ENCODE results near the gene WFDC6.

Gene WFDC6

DNA sequence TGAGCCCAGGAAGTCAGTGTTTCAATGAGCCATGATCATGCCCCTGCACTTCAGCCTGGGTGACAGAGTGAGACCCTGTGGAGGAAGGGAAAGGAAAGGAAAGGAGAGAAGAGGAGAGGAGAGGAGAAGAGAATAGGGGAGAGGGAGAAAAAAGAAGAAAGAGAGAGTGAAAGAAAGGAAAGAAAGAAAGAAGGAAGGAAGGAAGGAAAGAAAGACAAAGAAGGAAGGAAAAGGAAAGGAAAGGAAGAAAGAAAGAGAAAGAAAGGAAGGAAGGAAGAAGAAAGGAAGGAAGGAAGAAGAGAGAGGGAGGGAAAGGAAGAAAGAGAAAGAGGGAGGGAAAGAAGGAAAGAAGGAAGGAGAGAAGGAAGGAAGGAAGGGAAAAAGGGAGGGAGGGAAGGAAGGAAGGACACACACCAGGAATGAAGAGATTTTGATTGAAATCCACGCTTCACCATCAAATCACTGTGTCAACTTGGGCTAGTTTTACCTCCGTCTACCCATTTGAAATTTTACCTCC lies 25.5 kb upstream of the WFDC6 start:
- H3K4me1 ChIP-seq (ENCODE audit: control insufficient read depth in 5 of 5, insufficient read depth in 5 of 5, low read length in 5 of 5) = no peaks in the 10 kb centered on the region
- no peaks in the 10 kb centered on the region for H3K9me3 ChIP-seq (ENCODE audit: control insufficient read depth in 5 of 5, low read length in 5 of 5)
- H3K27ac ChIP-seq (ENCODE audit: low read depth, low read length) = no peak overlapping the region
- no peak overlapping the region for H3K4me3 ChIP-seq (ENCODE audit: low read depth in 1 of 5, low read length in 5 of 5)
- H3K9ac ChIP-seq (ENCODE audit: low read length in 5 of 5) = no peak overlapping the region
- H3K36me3 ChIP-seq (ENCODE audit: control insufficient read depth in 5 of 5, insufficient read depth in 5 of 5, low read length in 5 of 5) = no peaks in the 10 kb centered on the region
- peaks cover 0 to 8% (median 4%) of the 10 kb centered on the region in 5 donors for H3K27me3 ChIP-seq (ENCODE audit: control insufficient read depth in 5 of 5, insufficient read depth in 4 of 5, low read length in 5 of 5)

DNA sequence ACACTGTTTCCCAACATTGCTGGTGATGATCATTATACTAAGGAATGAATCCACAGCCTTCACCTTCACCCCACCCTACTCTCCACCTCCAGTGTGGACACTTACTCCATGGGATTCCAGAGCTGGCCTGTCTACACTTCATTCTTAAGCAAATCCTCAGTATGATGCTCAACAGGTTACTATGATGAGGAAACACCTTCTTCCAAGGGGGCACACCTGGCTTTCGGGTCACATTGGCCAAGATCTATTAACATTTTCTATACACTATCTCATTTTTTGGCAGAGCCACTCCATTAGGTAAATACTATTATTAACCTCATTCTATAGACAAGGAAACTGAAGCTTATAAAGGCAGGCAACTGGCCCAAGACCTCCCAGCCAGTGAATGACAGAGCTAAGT lies 15.9 kb upstream of the WFDC6 start:
- H3K4me1 ChIP-seq (ENCODE audit: control insufficient read depth in 5 of 5, insufficient read depth in 5 of 5, low read length in 5 of 5) = no peaks in the 10 kb centered on the region
- peaks cover 0 to 13% (median 0%) of the 10 kb centered on the region in 5 donors for H3K27me3 ChIP-seq (ENCODE audit: control insufficient read depth in 5 of 5, insufficient read depth in 4 of 5, low read length in 5 of 5)
- no peak overlapping the region for H3K27ac ChIP-seq (ENCODE audit: low read depth, low read length)
- no peaks in the 10 kb centered on the region for H3K36me3 ChIP-seq (ENCODE audit: control insufficient read depth in 5 of 5, insufficient read depth in 5 of 5, low read length in 5 of 5)
- no peaks in the 10 kb centered on the region for H3K9me3 ChIP-seq (ENCODE audit: control insufficient read depth in 5 of 5, low read length in 5 of 5)
- no peak overlapping the region for H3K4me3 ChIP-seq (ENCODE audit: low read depth in 1 of 5, low read length in 5 of 5)
- no peak overlapping the region for H3K9ac ChIP-seq (ENCODE audit: low read length in 5 of 5)

- H3K4me3 ChIP-seq (ENCODE audit: low read depth in 1 of 5, low read length in 5 of 5) = no peak overlapping the region
- H3K9me3 ChIP-seq (ENCODE audit: control insufficient read depth in 5 of 5, low read length in 5 of 5) = no peaks in the 10 kb centered on the region
- peaks cover 0 to 3% (median 0%) of the 10 kb centered on the region in 5 donors for H3K4me1 ChIP-seq (ENCODE audit: control insufficient read depth in 5 of 5, insufficient read depth in 5 of 5, low read length in 5 of 5)
- no peaks in the 10 kb centered on the region for H3K36me3 ChIP-seq (ENCODE audit: control insufficient read depth in 5 of 5, insufficient read depth in 5 of 5, low read length in 5 of 5)
- H3K27me3 ChIP-seq (ENCODE audit: control insufficient read depth in 5 of 5, insufficient read depth in 4 of 5, low read length in 5 of 5) = peaks cover 2 to 7% (median 3%) of the 10 kb centered on the region in 5 donors
- H3K9ac ChIP-seq (ENCODE audit: low read length in 5 of 5) = no peak overlapping the region
- no peak overlapping the region for H3K27ac ChIP-seq (ENCODE audit: low read depth, low read length)
Measured at GRCh38 chr20:45552456-45552855, 13.2 kb upstream of the WFDC6 start.

GRCh38 chr20:45550765-45551164 lies 11.5 kb upstream of the WFDC6 start:
- H3K4me3 ChIP-seq (ENCODE audit: low read depth in 1 of 5, low read length in 5 of 5) = no peak overlapping the region
- no peak overlapping the region for H3K9ac ChIP-seq (ENCODE audit: low read length in 5 of 5)
- no peak overlapping the region for H3K27ac ChIP-seq (ENCODE audit: low read depth, low read length)
- H3K27me3 ChIP-seq (ENCODE audit: control insufficient read depth in 5 of 5, insufficient read depth in 4 of 5, low read length in 5 of 5) = peaks cover 2 to 7% (median 2%) of the 10 kb centered on the region in 5 donors
- H3K36me3 ChIP-seq (ENCODE audit: control insufficient read depth in 5 of 5, insufficient read depth in 5 of 5, low read length in 5 of 5) = no peaks in the 10 kb centered on the region
- H3K9me3 ChIP-seq (ENCODE audit: control insufficient read depth in 5 of 5, low read length in 5 of 5) = no peaks in the 10 kb centered on the region
- H3K4me1 ChIP-seq (ENCODE audit: control insufficient read depth in 5 of 5, insufficient read depth in 5 of 5, low read length in 5 of 5) = peaks cover 0 to 3% (median 0%) of the 10 kb centered on the region in 5 donors

DNA sequence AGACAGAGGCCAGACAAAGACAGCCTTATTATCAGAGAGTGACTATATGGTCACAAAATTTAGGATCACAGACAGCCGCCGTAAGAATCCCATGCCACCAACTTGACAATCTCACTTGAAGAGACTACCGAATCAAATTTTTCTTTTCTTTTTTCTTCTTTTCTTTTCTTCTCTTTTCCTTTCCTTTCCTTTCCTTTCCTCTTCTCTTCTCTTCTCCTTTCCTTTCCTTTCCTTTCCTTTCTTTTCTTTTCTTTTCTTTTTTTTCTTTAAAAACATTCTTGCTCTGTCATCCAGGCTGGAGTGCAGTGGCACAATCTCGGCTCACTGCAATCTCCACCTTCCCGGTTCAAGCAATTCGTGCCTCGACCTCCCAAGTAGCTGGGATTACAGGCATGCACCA lies 9.1 kb upstream of the WFDC6 start:
- no peak overlapping the region for H3K4me3 ChIP-seq (ENCODE audit: low read depth in 1 of 5, low read length in 5 of 5)
- H3K9me3 ChIP-seq (ENCODE audit: control insufficient read depth in 5 of 5, low read length in 5 of 5) = no peaks in the 10 kb centered on the region
- peaks cover 0 to 11% (median 6%) of the 10 kb centered on the region in 5 donors for H3K27me3 ChIP-seq (ENCODE audit: control insufficient read depth in 5 of 5, insufficient read depth in 4 of 5, low read length in 5 of 5)
- H3K9ac ChIP-seq (ENCODE audit: low read length in 5 of 5) = peak overlapping the region in 1 of 5 donors; percentile 48
- no peaks in the 10 kb centered on the region for H3K36me3 ChIP-seq (ENCODE audit: control insufficient read depth in 5 of 5, insufficient read depth in 5 of 5, low read length in 5 of 5)
- no peak overlapping the region for H3K27ac ChIP-seq (ENCODE audit: low read depth, low read length)
- peaks cover 0 to 3% (median 0%) of the 10 kb centered on the region in 5 donors for H3K4me1 ChIP-seq (ENCODE audit: control insufficient read depth in 5 of 5, insufficient read depth in 5 of 5, low read length in 5 of 5)

DNA sequence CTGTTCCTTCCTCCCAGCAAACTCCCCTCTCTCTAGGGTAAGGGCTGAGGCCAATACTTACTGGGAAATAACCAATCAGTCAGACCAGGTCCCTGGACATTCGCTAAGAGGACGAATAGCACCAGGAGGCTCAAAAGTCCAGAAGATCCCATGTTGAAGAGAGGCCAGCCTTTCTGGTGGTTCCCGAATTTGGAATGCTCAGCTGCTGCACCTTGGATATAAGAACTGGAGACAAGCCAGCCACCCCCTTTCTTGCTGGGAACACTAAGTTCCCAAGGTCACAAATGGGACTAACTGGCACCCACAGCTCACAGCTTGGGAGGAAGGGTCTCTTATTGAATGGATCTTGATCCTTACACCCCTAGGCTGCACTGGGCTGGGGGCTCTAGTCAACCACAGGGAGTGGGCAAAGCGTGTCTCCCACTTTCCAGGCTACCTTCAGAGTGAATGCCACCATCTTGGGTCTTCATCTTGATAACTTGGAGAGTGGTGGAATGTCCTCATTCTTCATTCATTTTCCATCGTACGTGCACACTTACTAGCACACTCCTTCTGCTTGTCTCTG lies 8.0 kb upstream of the WFDC6 start, which contains the start of gene EPPIN:
Gene EPPIN, minus strand, starts transcription at position 196 of the 565 bp plus-strand sequence. Its CDS starts 44 bp downstream, at position 152.
- H3K9ac ChIP-seq (ENCODE audit: low read length in 5 of 5) = peak within 1 kb of the TSS in 1 of 5 donors; percentile 48

DNA sequence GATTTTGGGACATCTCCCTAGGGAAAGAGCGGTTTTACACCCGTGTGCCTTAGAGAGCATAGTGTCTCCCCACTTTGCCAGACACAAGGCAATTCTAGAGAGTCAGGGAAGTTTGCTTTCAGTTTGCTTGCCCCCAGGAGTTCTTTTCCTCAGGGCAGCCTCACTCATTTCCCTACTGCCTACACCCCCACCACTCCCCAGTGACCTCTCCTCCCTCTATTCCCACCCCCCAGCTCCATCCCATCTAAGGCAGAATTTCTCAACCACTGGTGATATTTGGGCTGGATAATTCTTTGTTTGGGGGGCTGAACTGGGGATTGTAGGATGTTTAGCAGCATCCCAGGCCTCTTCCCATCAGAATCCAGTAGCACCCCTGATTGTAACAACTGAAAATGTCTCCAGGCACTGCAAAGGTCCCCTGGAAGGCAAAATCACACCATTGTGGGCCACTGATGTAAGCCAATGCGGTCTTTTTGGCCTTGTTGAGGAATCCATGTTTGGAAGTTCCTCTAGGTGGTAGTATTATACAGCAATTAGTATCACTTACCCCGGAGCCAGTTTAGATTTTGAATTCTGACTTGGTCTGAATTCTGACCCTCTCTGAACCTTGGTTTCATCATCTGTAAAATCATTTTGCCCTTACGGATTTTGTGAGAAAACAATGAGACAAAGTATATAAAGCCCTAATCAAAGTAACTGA lies 6.6 kb upstream of the WFDC6 start:
- Histone ChIP-seq H3K27ac (ENCODE audit: low read depth, low read length) (no peak overlapping the region), H3K27me3 (ENCODE audit: control insufficient read depth in 5 of 5, insufficient read depth in 4 of 5, low read length in 5 of 5) (peaks cover 0 to 8% (median 6%) of the 10 kb centered on the region in 5 donors)

More for the DNA sequence above, 8.0 kb upstream of the WFDC6 start, which contains the start of gene EPPIN:
- Histone ChIP-seq H3K27me3 (ENCODE audit: control insufficient read depth in 5 of 5, insufficient read depth in 4 of 5, low read length in 5 of 5) (peaks cover 0 to 8% (median 6%) of the 10 kb centered on the region in 5 donors), H3K4me3 (ENCODE audit: low read depth in 1 of 5, low read length in 5 of 5) (no peak within 1 kb of the TSS), H3K27ac (ENCODE audit: low read depth, low read length) (no peak within 1 kb of the TSS), H3K9me3 (ENCODE audit: control insufficient read depth in 5 of 5, low read length in 5 of 5) (no peaks in the 10 kb centered on the region), H3K36me3 (ENCODE audit: control insufficient read depth in 5 of 5, insufficient read depth in 5 of 5, low read length in 5 of 5) (no peaks in the 10 kb centered on the region), H3K4me1 (ENCODE audit: control insufficient read depth in 5 of 5, insufficient read depth in 5 of 5, low read length in 5 of 5) (peaks cover 0 to 3% (median 0%) of the 10 kb centered on the region in 5 donors)

DNA sequence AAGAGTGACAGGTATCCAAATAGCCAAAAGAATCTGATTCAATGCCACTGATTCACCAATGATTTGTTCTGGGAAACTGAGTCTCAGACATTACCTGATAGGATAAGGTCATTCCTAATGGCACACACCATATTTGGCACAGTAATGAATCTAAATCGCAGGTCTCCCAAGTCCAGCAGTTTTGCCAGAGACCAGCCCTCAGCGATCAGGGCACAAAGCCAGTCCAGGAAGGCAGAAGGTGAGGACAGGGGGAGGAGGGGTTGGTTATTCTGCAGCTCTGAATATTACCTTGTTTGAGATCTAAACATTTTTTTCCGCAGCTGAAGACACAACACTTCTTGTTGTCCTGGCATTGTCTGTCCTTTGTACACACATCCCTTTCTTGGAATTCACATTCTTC lies 6.1 kb upstream of the WFDC6 start:
- Histone ChIP-seq H3K27me3 (ENCODE audit: control insufficient read depth in 5 of 5, insufficient read depth in 4 of 5, low read length in 5 of 5) (peaks cover 0 to 8% (median 6%) of the 10 kb centered on the region in 5 donors), H3K36me3 (ENCODE audit: control insufficient read depth in 5 of 5, insufficient read depth in 5 of 5, low read length in 5 of 5) (no peaks in the 10 kb centered on the region), H3K4me3 (ENCODE audit: low read depth in 1 of 5, low read length in 5 of 5) (no peak overlapping the region), H3K4me1 (ENCODE audit: control insufficient read depth in 5 of 5, insufficient read depth in 5 of 5, low read length in 5 of 5) (peaks cover 0 to 3% (median 0%) of the 10 kb centered on the region in 5 donors), H3K27ac (ENCODE audit: low read depth, low read length) (no peak overlapping the region), H3K9me3 (ENCODE audit: control insufficient read depth in 5 of 5, low read length in 5 of 5) (no peaks in the 10 kb centered on the region), H3K9ac (ENCODE audit: low read length in 5 of 5) (no peak overlapping the region)

More for the DNA sequence above, 6.6 kb upstream of the WFDC6 start:
- H3K36me3 ChIP-seq (ENCODE audit: control insufficient read depth in 5 of 5, insufficient read depth in 5 of 5, low read length in 5 of 5) = no peaks in the 10 kb centered on the region
- no peaks in the 10 kb centered on the region for H3K9me3 ChIP-seq (ENCODE audit: control insufficient read depth in 5 of 5, low read length in 5 of 5)
- no peak overlapping the region for H3K4me3 ChIP-seq (ENCODE audit: low read depth in 1 of 5, low read length in 5 of 5)
- no peak overlapping the region for H3K9ac ChIP-seq (ENCODE audit: low read length in 5 of 5)
- peaks cover 0 to 3% (median 0%) of the 10 kb centered on the region in 5 donors for H3K4me1 ChIP-seq (ENCODE audit: control insufficient read depth in 5 of 5, insufficient read depth in 5 of 5, low read length in 5 of 5)

DNA sequence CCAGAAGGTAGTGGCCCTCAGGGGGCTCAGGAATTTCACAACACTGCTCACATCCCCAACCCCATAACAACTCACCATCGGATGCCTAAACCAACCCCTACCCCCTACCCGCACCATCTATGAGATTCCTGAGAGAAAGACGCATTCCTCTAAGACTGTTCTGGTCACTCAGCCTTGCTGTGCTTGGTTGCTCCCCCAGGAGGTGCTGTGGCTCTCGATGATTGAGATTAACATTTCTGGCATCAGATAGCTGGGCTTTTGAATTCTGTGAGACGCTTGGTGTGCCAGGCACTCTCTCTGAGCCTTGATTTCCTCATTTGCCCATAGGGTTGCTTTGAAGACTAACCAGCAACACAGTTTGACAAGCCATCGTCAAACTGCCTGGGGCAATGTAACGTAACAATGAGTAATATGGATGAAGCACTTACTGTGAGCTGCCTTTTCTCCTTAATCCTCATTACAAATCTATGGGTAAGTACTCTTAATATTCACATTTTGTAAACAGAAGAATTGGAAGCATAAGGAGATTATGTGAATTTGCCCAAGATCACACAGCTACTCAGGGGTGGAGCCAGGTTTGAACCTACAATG lies 978 bp downstream of the WFDC6 start:
- Histone ChIP-seq H3K4me1 (ENCODE audit: control insufficient read depth in 5 of 5, insufficient read depth in 5 of 5, low read length in 5 of 5) (no peaks in the 10 kb centered on the region), H3K27me3 (ENCODE audit: control insufficient read depth in 5 of 5, insufficient read depth in 4 of 5, low read length in 5 of 5) (peaks cover 10 to 18% (median 11%) of the 10 kb centered on the region in 5 donors), H3K36me3 (ENCODE audit: control insufficient read depth in 5 of 5, insufficient read depth in 5 of 5, low read length in 5 of 5) (no peaks in the 10 kb centered on the region), H3K27ac (ENCODE audit: low read depth, low read length) (no peak overlapping the region), H3K9ac (ENCODE audit: low read length in 5 of 5) (no peak overlapping the region), H3K4me3 (ENCODE audit: low read depth in 1 of 5, low read length in 5 of 5) (no peak overlapping the region), H3K9me3 (ENCODE audit: control insufficient read depth in 5 of 5, low read length in 5 of 5) (no peaks in the 10 kb centered on the region)

GRCh38 chr20:45527294-45527693 lies 12.0 kb downstream of the WFDC6 start:
- Histone ChIP-seq H3K9ac (ENCODE audit: low read length in 5 of 5) (no peak overlapping the region), H3K4me3 (ENCODE audit: low read depth in 1 of 5, low read length in 5 of 5) (no peak overlapping the region), H3K27ac (ENCODE audit: low read depth, low read length) (no peak overlapping the region), H3K4me1 (ENCODE audit: control insufficient read depth in 5 of 5, insufficient read depth in 5 of 5, low read length in 5 of 5) (no peaks in the 10 kb centered on the region), H3K9me3 (ENCODE audit: control insufficient read depth in 5 of 5, low read length in 5 of 5) (no peaks in the 10 kb centered on the region), H3K36me3 (ENCODE audit: control insufficient read depth in 5 of 5, insufficient read depth in 5 of 5, low read length in 5 of 5) (no peaks in the 10 kb centered on the region), H3K27me3 (ENCODE audit: control insufficient read depth in 5 of 5, insufficient read depth in 4 of 5, low read length in 5 of 5) (peaks cover 4 to 19% (median 12%) of the 10 kb centered on the region in 5 donors)

All from subcutaneous abdominal adipose tissue (tissue), 5 donors.